Ishikawa (cell line): ENCODE data around the gene GRIA4.

ENCODE experiments used
- CEBPB ChIP-seq: IDR thresholded peaks from 2 replicates; pipeline ENCODE4 v1.6.1; 2012
- CREB1 ChIP-seq: IDR thresholded peaks from 2 replicates; pipeline ENCODE4 v1.6.1; 2012; ENCODE audit warnings: low read depth
- EGR1 ChIP-seq: IDR thresholded peaks from 2 replicates; pipeline ENCODE4 v1.6.1; 2012
- EP300 ChIP-seq: IDR thresholded peaks from 2 replicates; pipeline ENCODE4 v1.6.1; 2012; ENCODE audit warnings: borderline replicate concordance
- MAX ChIP-seq: IDR thresholded peaks from 2 replicates; pipeline ENCODE4 v1.6.1; 2012
- NFIC ChIP-seq: IDR thresholded peaks from 2 replicates; pipeline ENCODE4 v1.6.1; 2012
- RAD21 ChIP-seq: IDR thresholded peaks from 2 replicates; pipeline ENCODE4 v1.6.1; 2012; ENCODE audit warnings: low read depth
- REST ChIP-seq: IDR thresholded peaks from 2 replicates; pipeline ENCODE4 v1.6.1; 2012; ENCODE audit warnings: low read depth, mild to moderate bottlenecking
- TAF1 ChIP-seq: IDR thresholded peaks from 2 replicates; pipeline ENCODE4 v1.6.1; 2012; ENCODE audit warnings: low read depth, mild to moderate bottlenecking
- TCF12 ChIP-seq: IDR thresholded peaks from 2 replicates; pipeline ENCODE4 v1.6.1; 2012; ENCODE audit warnings: low read depth
- TEAD4 ChIP-seq: IDR thresholded peaks from 2 replicates; pipeline ENCODE4 v1.6.1; 2012
- USF1 ChIP-seq: IDR thresholded peaks from 2 replicates; pipeline ENCODE4 v1.6.1; 2012
- YY1 ChIP-seq: IDR thresholded peaks from 2 replicates; pipeline ENCODE4 v1.6.1; 2012; ENCODE audit warnings: low read depth
- ZBTB7A ChIP-seq: IDR thresholded peaks from 2 replicates; pipeline ENCODE4 v1.6.1; 2012; ENCODE audit warnings: low read depth

GRIA4 gene

GRCh38 chr11:105641433-105641832, 31.6 kb downstream of the GRIA4 start:
- TF ChIP-seq YY1 (no peak), REST (no peak), TEAD4 (no peak), TAF1 (no peak)

DNA sequence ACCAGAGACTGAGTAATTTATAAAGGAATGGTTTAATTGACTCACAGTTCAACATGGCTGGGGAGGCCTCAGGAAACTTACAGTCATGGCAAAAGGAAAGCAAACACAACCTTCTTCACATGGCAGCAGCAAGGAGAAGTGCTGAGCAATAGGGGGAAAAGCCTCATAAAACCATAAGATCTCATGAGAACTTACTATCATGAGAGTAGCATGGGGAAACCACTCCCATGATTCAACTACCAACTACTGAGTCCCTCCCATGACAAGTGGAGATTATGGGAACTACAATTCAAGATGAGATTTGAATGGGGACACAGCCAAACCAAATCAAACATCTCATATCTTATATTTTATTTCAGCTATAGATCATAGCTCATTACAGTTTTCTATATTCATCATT, 33.0 kb downstream of the GRIA4 start:
- TF ChIP-seq NFIC (no peak), CREB1 (no peak), EP300 (no peak), TAF1 (no peak), EGR1 (no peak)

DNA sequence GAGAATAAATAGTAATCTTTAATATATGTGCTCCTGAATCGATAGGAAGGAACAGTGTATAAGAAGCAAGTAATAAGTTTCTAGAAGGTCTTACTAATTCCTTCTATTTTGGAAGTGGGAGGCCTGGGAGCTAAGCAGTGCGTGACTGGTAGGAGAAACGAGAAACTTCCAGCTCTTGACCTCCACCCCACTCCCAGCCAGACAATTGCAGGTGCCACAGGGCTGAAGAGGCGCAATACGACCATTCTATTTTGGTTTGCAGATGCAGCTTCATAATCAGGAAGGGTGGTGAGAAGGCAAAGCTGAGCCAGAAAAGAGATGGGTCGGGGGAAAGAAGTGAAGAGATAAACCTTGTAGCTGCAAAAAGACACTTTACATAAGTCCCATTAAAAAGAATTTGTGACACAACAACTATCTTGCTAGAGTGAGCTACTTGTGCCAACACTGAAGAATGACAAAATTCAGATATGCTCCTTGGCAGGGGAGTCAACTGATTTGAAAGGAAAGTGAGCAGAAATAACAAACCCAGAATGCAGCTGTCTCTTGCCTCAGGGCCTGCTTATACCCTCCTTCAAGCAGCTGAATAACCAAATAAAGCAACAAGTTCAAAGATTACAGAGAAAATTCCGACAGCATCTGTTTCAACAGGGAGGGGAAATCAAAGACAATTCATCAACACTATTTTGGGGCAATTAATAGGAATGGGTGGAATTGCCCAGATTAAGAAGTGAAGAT, 35.1 kb downstream of the GRIA4 start:
- no peak for TF ChIP-seq REST
- TF ChIP-seq NFIC: no peak
- no peak for TF ChIP-seq TAF1
- TF ChIP-seq CEBPB: no peak
- no peak for TF ChIP-seq EGR1
- no peak for TF ChIP-seq RAD21

GRCh38 chr11:105647780-105648179, 37.9 kb downstream of the GRIA4 start:
- TF ChIP-seq NFIC (no peak), YY1 (no peak), EGR1 (no peak), CREB1 (no peak), TCF12 (no peak), RAD21 (no peak), CEBPB (no peak), TAF1 (no peak)

DNA sequence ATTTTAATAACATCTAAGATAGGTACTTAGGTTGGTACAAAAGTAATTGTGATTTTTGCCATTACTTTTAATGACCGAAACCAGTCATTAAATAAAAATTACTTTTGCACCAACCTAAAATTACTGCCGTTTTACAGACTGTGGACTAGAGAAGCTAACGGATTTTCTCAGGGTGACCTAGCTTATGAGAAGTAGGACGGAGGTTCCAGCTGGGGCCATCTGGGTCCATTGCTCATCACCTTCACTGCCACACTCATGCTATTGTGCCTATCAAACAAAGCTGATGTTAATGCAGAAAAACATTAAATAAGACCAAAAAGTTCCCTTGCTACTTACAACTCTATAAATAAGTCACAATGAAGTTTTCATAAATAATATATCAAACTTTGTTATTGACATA, 38.9 kb downstream of the GRIA4 start:
- TF ChIP-seq CREB1: no peak
- TF ChIP-seq CEBPB: no peak
- TF ChIP-seq TCF12: no peak
- TF ChIP-seq REST: no peak
- no peak for TF ChIP-seq TEAD4
- no peak for TF ChIP-seq RAD21
- TF ChIP-seq EGR1: no peak
- TF ChIP-seq NFIC: no peak
- TF ChIP-seq YY1: no peak
- TF ChIP-seq ZBTB7A: no peak
- no peak for TF ChIP-seq USF1
- TF ChIP-seq TAF1: no peak
- no peak for TF ChIP-seq MAX

- no peak for TF ChIP-seq TEAD4
- no peak for TF ChIP-seq CEBPB
- TF ChIP-seq MAX: no peak
- no peak for TF ChIP-seq NFIC
- no peak for TF ChIP-seq EP300
- TF ChIP-seq CREB1: no peak
- no peak for TF ChIP-seq RAD21
- TF ChIP-seq REST: no peak
- TF ChIP-seq TCF12: no peak
These were observed 55.4 kb downstream of the GRIA4 start for GRCh38 chr11:105665281-105665680.
